SW 1271 (cell line): ENCODE measurements around the gene CCDC38.

Experiments
- DNase-seq, 2 experiments: peaks; one replicate each; lab custom pipeline; 2025; lab: John Stamatoyannopoulos, UW

The CCDC38 gene

DNA sequence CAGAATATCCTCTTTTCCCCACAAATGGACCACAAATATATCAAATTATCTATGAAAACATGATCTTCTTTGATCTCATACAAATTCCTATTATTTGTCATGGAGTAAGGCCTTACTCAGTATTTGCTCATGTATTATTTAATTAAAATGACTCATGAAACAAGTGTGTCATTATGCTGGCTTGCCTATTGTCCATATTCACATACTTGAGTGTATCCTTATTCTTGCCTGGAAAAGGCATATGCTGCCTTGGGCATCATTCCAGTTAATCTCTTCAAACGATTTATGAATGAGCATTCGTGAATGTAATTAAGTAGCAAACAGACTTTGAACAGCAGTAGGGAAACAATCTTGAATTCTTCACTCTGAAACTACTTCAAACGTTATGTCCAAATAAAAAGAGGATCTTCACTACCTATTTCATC is 106.2 kb downstream of the CCDC38 start:
- DNase-seq = no peak

DNA sequence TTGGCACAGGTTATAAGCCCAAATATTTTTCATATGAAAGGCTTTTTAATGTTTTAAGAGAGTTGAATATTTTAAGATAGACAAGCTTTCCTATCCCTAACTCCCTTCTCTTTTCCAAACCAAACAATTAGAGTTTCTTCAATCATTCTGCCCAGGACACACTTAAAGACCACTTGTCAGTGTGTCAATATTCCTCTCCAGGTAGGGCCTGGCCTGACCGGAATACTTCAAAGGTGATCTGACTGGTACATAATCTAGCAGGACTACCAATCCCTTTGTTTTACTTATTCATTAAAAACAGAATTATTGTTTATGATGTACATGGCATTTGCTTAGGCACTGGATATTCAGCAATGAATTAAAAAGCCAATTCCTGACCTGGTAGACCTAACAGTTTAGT is 107.8 kb downstream of the CCDC38 start:
- no peak for DNase-seq

DNA sequence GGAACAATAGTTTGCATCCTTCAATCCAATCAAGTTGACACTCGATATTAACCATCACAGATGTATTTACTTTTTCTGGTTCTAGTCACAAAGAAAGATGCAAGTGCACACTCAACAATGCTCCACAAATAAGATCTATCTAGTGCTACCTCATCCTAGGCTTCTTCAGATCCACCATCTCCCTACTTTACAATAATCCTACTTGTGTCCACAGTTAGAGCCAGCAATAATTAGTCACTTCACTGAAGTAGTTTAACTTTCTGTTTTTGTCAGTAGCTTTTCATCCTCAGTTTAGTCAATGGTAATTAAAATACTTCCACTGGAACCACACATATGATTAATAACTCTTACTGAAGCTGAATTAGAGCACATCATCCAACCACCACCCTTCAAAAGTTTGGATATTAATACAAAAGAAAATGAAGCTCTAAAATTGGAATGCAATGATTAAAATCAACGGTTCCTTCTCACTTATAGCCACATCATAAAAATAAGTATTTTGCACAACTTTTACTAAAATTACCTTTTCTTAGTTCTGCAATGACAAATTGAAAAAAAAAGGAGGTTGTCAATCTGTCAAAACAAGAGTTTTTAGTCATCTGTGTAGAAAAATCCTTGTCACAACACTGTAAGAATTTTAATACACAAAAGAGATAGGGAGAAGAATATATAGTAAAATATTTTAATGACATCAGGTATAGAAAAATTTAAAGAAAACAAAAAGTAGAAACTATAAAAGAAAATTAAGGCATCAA is 111.9 kb downstream of the CCDC38 start:
- no peak for DNase-seq

DNA sequence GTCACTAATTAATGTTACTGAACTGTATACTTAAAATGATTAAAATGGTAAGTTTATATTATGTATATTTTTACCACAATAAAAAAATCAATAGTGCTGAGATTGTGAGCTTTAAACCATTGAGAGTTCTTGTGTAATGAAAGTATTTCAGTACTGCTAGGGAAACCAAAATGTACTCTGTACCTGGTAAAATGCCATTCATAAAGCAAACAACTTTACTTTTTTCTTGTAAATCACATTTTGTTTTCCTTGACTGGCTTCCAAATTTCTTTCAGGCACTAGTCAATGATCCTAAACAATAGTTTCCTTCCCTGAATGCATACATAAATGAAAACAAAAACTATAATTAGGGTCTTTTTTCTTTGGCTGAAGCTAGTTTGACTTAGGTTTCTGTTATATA is 113.0 kb downstream of the CCDC38 start:
- no peak for DNase-seq

DNA sequence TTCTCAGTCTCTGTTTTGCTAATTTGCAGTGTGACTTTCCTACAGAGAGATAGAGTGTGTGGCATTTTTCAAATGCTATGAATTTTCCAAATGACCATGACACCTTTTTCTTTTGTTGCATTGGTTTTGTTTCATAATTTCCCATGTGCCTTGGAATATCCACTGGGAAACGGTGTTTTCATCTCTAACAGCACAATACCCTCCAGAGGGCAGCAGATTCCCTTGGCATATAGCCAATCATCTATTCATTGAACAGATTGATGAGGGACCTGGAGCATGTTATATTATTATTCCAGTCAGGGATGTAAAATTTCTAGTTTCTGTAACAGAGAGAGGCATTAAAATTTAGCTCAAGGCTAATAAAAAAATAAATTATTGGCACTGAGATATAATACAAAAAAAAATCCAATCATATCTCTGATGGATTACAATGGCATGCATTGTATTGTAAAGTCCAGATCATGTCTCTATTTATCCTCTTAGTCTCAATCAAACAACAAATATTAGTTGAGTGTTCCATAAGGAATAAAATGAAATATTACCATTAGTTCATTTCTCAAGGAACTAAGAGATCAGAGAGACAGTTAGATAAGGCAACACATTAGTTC is 122.2 kb downstream of the CCDC38 start:
- peak in 1 of 2 experiments; percentile 62 for DNase-seq
